ENCODE results near the gene FLVCR2.

- TF ChIP-seq, protein P1, sequence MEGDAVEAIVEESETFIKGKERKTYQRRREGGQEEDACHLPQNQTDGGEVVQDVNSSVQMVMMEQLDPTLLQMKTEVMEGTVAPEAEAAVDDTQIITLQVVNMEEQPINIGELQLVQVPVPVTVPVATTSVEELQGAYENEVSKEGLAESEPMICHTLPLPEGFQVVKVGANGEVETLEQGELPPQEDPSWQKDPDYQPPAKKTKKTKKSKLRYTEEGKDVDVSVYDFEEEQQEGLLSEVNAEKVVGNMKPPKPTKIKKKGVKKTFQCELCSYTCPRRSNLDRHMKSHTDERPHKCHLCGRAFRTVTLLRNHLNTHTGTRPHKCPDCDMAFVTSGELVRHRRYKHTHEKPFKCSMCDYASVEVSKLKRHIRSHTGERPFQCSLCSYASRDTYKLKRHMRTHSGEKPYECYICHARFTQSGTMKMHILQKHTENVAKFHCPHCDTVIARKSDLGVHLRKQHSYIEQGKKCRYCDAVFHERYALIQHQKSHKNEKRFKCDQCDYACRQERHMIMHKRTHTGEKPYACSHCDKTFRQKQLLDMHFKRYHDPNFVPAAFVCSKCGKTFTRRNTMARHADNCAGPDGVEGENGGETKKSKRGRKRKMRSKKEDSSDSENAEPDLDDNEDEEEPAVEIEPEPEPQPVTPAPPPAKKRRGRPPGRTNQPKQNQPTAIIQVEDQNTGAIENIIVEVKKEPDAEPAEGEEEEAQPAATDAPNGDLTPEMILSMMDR (IDR thresholded peaks at IDR 0.05): no peak
- TF ChIP-seq POLR2A (IDR thresholded peaks at IDR 0.05): no peak
Observed at GRCh38 chr14:75539162-75539560, 39.3 kb upstream of the FLVCR2 start.

Measured in body of pancreas (tissue), 4 donors.